ENCODE data around the gene EPB41L1.

GRCh38 chr20:36269507-36269906 lies 115.0 kb downstream of the EPB41L1 start:
- no peak for TF ChIP-seq ZNF280D (tag by site-specific recombination; IDR thresholded peaks at IDR 0.05)
- TF ChIP-seq CTCF (tag by site-specific recombination; IDR thresholded peaks at IDR 0.05): no peak
- no peak for TF ChIP-seq PRDM4 (tag by site-specific recombination; IDR thresholded peaks at IDR 0.05)
- no peak for TF ChIP-seq ZBTB7A (tag by site-specific recombination; IDR thresholded peaks at IDR 0.05; ENCODE audit: low read depth)
- no peak for TF ChIP-seq HOXA7 (CRISPR knock-in tag; IDR thresholded peaks at IDR 0.05; ENCODE audit: borderline replicate concordance)
- no peak for TF ChIP-seq ZNF341 (tag by site-specific recombination; IDR thresholded peaks at IDR 0.05; ENCODE audit: low read depth)
- no peak for TF ChIP-seq ZBTB10 (tag by site-specific recombination; IDR thresholded peaks at IDR 0.05)
- TF ChIP-seq EGR2 (tag by site-specific recombination; IDR thresholded peaks at IDR 0.05; ENCODE audit: low read depth): no peak
- TF ChIP-seq ZNF274 (IDR thresholded peaks at IDR 0.05; ENCODE audit: low read length): no peak
- TF ChIP-seq ZNF274 (tag by site-specific recombination; IDR thresholded peaks at IDR 0.05; ENCODE audit: borderline replicate concordance): no peak
- no peak for TF ChIP-seq ZNF362 (tag by site-specific recombination; IDR thresholded peaks at IDR 0.05)
- no peak for TF ChIP-seq PBX3 (CRISPR knock-in tag; IDR thresholded peaks at IDR 0.05)
- TF ChIP-seq ZBTB21 (tag by site-specific recombination; IDR thresholded peaks at IDR 0.05): no peak
- TF ChIP-seq BCL6B (tag by site-specific recombination; IDR thresholded peaks at IDR 0.05): no peak
